ENCODE measurements around the gene DDRGK1.

Gene DDRGK1

GRCh38 chr20:3164763-3165410 lies 39.6 kb downstream of the DDRGK1 start:
- H3K9ac ChIP-seq (ENCODE audit: low read length): no peak overlapping the region
- H4K20me1 ChIP-seq (ENCODE audit: insufficient read depth, low read length): no peaks in the 10 kb centered on the region
- TF ChIP-seq EZH2 (optimal IDR thresholded peaks at IDR 0.05; ENCODE audit: low read depth, low read length): no peak
- TF ChIP-seq, protein P1, sequence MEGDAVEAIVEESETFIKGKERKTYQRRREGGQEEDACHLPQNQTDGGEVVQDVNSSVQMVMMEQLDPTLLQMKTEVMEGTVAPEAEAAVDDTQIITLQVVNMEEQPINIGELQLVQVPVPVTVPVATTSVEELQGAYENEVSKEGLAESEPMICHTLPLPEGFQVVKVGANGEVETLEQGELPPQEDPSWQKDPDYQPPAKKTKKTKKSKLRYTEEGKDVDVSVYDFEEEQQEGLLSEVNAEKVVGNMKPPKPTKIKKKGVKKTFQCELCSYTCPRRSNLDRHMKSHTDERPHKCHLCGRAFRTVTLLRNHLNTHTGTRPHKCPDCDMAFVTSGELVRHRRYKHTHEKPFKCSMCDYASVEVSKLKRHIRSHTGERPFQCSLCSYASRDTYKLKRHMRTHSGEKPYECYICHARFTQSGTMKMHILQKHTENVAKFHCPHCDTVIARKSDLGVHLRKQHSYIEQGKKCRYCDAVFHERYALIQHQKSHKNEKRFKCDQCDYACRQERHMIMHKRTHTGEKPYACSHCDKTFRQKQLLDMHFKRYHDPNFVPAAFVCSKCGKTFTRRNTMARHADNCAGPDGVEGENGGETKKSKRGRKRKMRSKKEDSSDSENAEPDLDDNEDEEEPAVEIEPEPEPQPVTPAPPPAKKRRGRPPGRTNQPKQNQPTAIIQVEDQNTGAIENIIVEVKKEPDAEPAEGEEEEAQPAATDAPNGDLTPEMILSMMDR (IDR thresholded peaks at IDR 0.05; ENCODE audit: low read length): no peak
- TF ChIP-seq EZH2phosphoT487 (IDR thresholded peaks at IDR 0.05; ENCODE audit: low read length): no peak
- peaks cover 27% of the 10 kb centered on the region for H3K27me3 ChIP-seq (replicated peaks; ENCODE audit: insufficient read depth, low read length)
- no peak overlapping the region for H3K4me2 ChIP-seq (ENCODE audit: low read depth, low read length)
- no peaks in the 10 kb centered on the region for H3K9me3 ChIP-seq (replicated peaks; ENCODE audit: insufficient read depth, low read length)
- no peaks in the 10 kb centered on the region for H3K4me1 ChIP-seq (ENCODE audit: low read length)
- no peaks in the 10 kb centered on the region for H3K36me3 ChIP-seq (replicated peaks; ENCODE audit: insufficient read depth, low read length)
- 0 out of 2 replicates have a peak, but pooled peaks cover 5% of the 10 kb centered on the region for H3F3A ChIP-seq (ENCODE audit: insufficient read depth, low read length)
- H2AFZ ChIP-seq (ENCODE audit: low read length): no peak overlapping the region
- H3K27ac ChIP-seq (ENCODE audit: low read length): no peak overlapping the region
- DNase-seq: no peak
- H3K9me2 ChIP-seq (replicated peaks; ENCODE audit: insufficient read depth, low read length): no peaks in the 10 kb centered on the region
- H3K79me2 ChIP-seq (ENCODE audit: low read length): peaks cover under 1% of the 10 kb centered on the region; the same call in 1 of the 2 replicates
- no peak overlapping the region for H3K4me3 ChIP-seq (ENCODE audit: low read length)

DNA sequence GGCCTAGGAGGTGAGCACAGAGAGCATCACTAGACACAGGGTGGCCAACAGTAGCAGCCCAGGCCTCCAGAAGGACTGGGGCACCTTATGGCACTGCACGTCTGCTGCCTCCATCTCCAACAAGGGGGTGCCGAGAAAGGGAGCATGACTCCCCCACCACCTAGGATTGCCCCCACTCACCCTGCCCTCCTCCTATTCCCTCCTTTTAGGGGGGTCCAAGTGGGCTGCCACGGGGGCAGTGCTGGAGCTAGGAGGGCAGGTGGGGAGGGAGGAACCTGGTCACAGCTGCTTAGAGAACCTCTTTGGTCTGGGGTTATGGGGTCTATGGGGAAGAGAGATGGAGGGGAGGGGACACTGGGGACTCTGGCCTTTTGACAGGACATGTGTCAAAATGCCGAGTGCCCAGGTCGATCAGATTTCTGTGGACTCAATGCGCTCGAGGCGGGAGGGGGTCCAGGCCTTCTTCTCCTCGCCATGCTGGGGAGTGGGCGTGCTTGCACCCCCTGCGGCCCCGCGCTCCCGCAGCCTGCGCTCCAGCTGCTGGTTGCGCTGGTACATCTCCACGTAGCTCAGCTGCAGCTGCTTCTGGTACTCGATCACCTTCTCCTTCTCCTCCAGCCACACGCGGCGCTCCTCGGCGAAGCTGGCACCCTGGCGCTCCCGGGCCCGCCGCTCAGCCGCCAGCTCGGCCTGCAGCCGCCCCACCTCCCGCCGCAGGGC lies 40.3 kb downstream of the DDRGK1 start:
- Histone ChIP-seq H3K27ac (ENCODE audit: low read length) (no peak overlapping the region), H3K4me1 (ENCODE audit: low read length) (no peaks in the 10 kb centered on the region), H4K20me1 (ENCODE audit: insufficient read depth, low read length) (no peaks in the 10 kb centered on the region), H3K9ac (ENCODE audit: low read length) (no peak overlapping the region), H3K4me3 (ENCODE audit: low read length) (no peak overlapping the region), H3K36me3 (replicated peaks; ENCODE audit: insufficient read depth, low read length) (no peaks in the 10 kb centered on the region), H3K27me3 (replicated peaks; ENCODE audit: insufficient read depth, low read length) (peaks cover 27% of the 10 kb centered on the region), H3K9me3 (replicated peaks; ENCODE audit: insufficient read depth, low read length) (no peaks in the 10 kb centered on the region), H3K9me2 (replicated peaks; ENCODE audit: insufficient read depth, low read length) (no peaks in the 10 kb centered on the region), H2AFZ (ENCODE audit: low read length) (no peak overlapping the region), H3K4me2 (ENCODE audit: low read depth, low read length) (no peak overlapping the region), H3F3A (ENCODE audit: insufficient read depth, low read length) (0 out of 2 replicates have a peak, but pooled peaks cover 5% of the 10 kb centered on the region), H3K79me2 (ENCODE audit: low read length) (peaks cover 8% of the 10 kb centered on the region)
- DNase-seq: no peak
- TF ChIP-seq, protein P1 (IDR thresholded peaks at IDR 0.05; ENCODE audit: low read length): no peak
- TF ChIP-seq EZH2phosphoT487 (IDR thresholded peaks at IDR 0.05; ENCODE audit: low read length) (no peak), EZH2 (optimal IDR thresholded peaks at IDR 0.05; ENCODE audit: low read depth, low read length) (no peak)

- TF ChIP-seq EZH2phosphoT487 (IDR thresholded peaks at IDR 0.05; ENCODE audit: low read length): no peak
- TF ChIP-seq, protein P1 (IDR thresholded peaks at IDR 0.05; ENCODE audit: low read length): no peak
- no peak for TF ChIP-seq EZH2 (optimal IDR thresholded peaks at IDR 0.05; ENCODE audit: low read depth, low read length)
- Histone ChIP-seq H3K27me3 (replicated peaks; ENCODE audit: insufficient read depth, low read length) (peaks cover 21% of the 10 kb centered on the region), H3K4me1 (ENCODE audit: low read length) (no peaks in the 10 kb centered on the region), H4K20me1 (ENCODE audit: insufficient read depth, low read length) (no peaks in the 10 kb centered on the region; the same call in 1 of the 2 replicates), H3K9me3 (replicated peaks; ENCODE audit: insufficient read depth, low read length) (no peaks in the 10 kb centered on the region), H3K27ac (ENCODE audit: low read length) (no peak overlapping the region), H3F3A (ENCODE audit: insufficient read depth, low read length) (0 out of 2 replicates have a peak, but pooled peaks cover 5% of the 10 kb centered on the region), H3K4me2 (ENCODE audit: low read depth, low read length) (no peak overlapping the region), H2AFZ (ENCODE audit: low read length) (no peak overlapping the region), H3K4me3 (ENCODE audit: low read length) (no peak overlapping the region), H3K9me2 (replicated peaks; ENCODE audit: insufficient read depth, low read length) (no peaks in the 10 kb centered on the region), H3K79me2 (ENCODE audit: low read length) (peaks cover 16% of the 10 kb centered on the region), H3K36me3 (replicated peaks; ENCODE audit: insufficient read depth, low read length) (no peaks in the 10 kb centered on the region), H3K9ac (ENCODE audit: low read length) (no peak overlapping the region)
- no peak for DNase-seq
Observed at GRCh38 chr20:3163099-3164042, 41.1 kb downstream of the DDRGK1 start.

Measured in MM.1S (cell line).